ENCODE data around the gene ZNF385C.

DNA sequence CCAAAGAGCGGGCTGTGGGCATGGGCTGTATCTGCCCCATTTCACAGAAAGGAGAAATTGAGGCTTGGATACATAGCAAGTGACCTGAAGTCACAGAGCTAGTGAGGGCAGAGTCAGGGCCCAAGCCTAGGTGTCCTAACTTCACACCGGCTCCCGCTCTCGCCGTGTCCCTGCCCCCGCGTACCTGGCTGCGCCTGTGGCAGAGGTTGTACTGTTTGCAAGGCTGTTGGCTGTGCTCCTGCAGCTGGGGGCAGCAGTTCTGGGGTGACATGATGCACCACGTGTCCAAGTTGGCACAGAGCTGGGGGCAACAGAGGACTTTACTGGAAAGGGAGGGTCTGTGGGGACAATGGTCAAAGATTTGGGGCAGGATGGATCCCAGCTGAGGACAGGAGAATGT lies 10.8 kb upstream of the ZNF385C start:
- no peak for TF ChIP-seq POLR2A (IDR thresholded peaks at IDR 0.05)
- TF ChIP-seq, protein P1, sequence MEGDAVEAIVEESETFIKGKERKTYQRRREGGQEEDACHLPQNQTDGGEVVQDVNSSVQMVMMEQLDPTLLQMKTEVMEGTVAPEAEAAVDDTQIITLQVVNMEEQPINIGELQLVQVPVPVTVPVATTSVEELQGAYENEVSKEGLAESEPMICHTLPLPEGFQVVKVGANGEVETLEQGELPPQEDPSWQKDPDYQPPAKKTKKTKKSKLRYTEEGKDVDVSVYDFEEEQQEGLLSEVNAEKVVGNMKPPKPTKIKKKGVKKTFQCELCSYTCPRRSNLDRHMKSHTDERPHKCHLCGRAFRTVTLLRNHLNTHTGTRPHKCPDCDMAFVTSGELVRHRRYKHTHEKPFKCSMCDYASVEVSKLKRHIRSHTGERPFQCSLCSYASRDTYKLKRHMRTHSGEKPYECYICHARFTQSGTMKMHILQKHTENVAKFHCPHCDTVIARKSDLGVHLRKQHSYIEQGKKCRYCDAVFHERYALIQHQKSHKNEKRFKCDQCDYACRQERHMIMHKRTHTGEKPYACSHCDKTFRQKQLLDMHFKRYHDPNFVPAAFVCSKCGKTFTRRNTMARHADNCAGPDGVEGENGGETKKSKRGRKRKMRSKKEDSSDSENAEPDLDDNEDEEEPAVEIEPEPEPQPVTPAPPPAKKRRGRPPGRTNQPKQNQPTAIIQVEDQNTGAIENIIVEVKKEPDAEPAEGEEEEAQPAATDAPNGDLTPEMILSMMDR (IDR thresholded peaks at IDR 0.05): no peak
